NB4 (cell line): ENCODE measurements around the gene MAP3K2.

Experiments used
- DNase-seq: peaks from one replicate; pipeline ENCODE4 v3.0.0; 2010; ENCODE audit warnings: low read depth
- H3K4me3 ChIP-seq: one replicate; pipeline ENCODE4 v1.5.1; 2011; ENCODE audit warnings: mild to moderate bottlenecking, low read depth, low read length, moderate library complexity
- CTCF ChIP-seq: IDR thresholded peaks from one replicate; pipeline ENCODE4 v1.5.1; 2012; ENCODE audit warnings: low read depth, low read length
- MAX ChIP-seq: IDR thresholded peaks from 2 replicates; pipeline ENCODE4 v1.6.1; 2011; ENCODE audit warnings: low read depth, low read length
- MYC ChIP-seq: IDR thresholded peaks from 2 replicates; pipeline ENCODE4 v1.6.1; 2011; ENCODE audit warnings: low read depth, low read length
- POLR2A ChIP-seq: IDR thresholded peaks from 2 replicates; pipeline ENCODE4 v1.6.1; 2011; ENCODE audit warnings: mild to moderate bottlenecking; ENCODE audit not compliant: insufficient read length; ENCODE audit errors: extremely low read depth

MAP3K2 gene

GRCh38 chr2:127324635-127325034 lies 63.1 kb downstream of the MAP3K2 start:
- TF ChIP-seq CTCF (peak; percentile 54), MYC (no peak), POLR2A (no peak), MAX (0 out of 2 replicates have a peak, but pooled peaks have one; percentile 32)
- peak; percentile 58 for DNase-seq

GRCh38 chr2:127321303-127321702 lies 66.5 kb downstream of the MAP3K2 start:
- TF ChIP-seq MYC (no peak), CTCF (no peak), POLR2A (no peak), MAX (no peak)
- no peak overlapping the region for H3K4me3 ChIP-seq
- DNase-seq: no peak

More at GRCh38 chr2:127324635-127325034, 63.1 kb downstream of the MAP3K2 start:
- no peak overlapping the region for H3K4me3 ChIP-seq

GRCh38 chr2:127320586-127321275 lies 67.0 kb downstream of the MAP3K2 start:
- H3K4me3 ChIP-seq: no peak overlapping the region
- TF ChIP-seq MAX: no peak
- no peak for DNase-seq

- no peak overlapping the region for H3K4me3 ChIP-seq
- no peak for TF ChIP-seq CTCF
- no peak for TF ChIP-seq MYC
- no peak for TF ChIP-seq MAX
- TF ChIP-seq POLR2A: no peak
- DNase-seq: no peak
These were observed 67.7 kb downstream of the MAP3K2 start for GRCh38 chr2:127320067-127320466.

GRCh38 chr2:127314193-127314988 lies 73.4 kb downstream of the MAP3K2 start:
- H3K4me3 ChIP-seq: no peak overlapping the region
- TF ChIP-seq POLR2A: no peak
- TF ChIP-seq MAX: no peak
- TF ChIP-seq CTCF: no peak
- TF ChIP-seq MYC: no peak
- no peak for DNase-seq

GRCh38 chr2:127313406-127313805 lies 74.4 kb downstream of the MAP3K2 start:
- TF ChIP-seq MYC (no peak), POLR2A (no peak), MAX (no peak), CTCF (no peak)
- DNase-seq: peak; percentile 64
- no peak overlapping the region for H3K4me3 ChIP-seq
